GM10847 (cell line): ENCODE measurements around the gene ZBED1.

Experiments used
- POLR2A ChIP-seq: IDR thresholded peaks from 2 replicates; pipeline ENCODE4 v1.6.1; 2011; ENCODE audit not compliant: insufficient read length; ENCODE audit errors: extremely low read depth

ZBED1 gene

GRCh38 chrX:2464677-2465166, 36.1 kb downstream of the ZBED1 start:
- TF ChIP-seq POLR2A: no peak

- TF ChIP-seq POLR2A: no peak
Observed at GRCh38 chrX:2463973-2464676, 36.7 kb downstream of the ZBED1 start.

DNA sequence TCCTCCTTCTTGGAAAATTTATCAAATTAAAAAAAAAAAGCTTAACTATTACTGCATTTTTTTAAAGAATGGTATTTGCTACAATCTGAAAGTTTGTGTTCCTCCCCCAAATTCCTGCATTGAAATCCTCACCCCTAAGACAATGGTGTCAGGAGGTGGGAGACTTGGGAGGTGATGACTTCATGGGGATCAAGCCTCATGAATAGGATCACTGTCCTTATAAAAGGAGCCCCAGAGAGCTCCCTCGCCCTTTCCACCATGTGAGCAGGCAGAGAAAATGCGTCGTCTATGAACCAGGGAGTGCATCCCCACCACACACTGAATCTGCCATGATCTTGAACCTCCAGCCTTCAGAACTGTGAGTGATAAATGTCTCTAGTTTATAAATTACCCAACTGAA, 38.0 kb downstream of the ZBED1 start:
- TF ChIP-seq POLR2A: no peak

GRCh38 chrX:2462074-2462473, 38.7 kb downstream of the ZBED1 start:
- no peak for TF ChIP-seq POLR2A

DNA sequence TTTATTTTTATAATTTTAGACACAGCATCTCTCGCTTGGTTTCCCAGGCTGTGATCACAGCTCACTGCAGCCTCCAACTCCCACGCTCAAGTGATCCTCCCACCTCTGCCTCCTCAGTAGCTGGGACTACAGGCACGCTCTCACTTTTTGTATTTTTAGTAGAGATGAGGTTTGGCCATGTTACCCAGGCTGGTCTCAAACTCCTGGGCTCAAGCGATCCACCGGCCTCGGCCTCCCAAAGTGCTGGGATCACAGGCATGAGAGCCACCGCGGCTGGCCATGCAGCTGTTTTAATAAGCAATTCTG, 39.1 kb downstream of the ZBED1 start:
- TF ChIP-seq POLR2A: no peak

DNA sequence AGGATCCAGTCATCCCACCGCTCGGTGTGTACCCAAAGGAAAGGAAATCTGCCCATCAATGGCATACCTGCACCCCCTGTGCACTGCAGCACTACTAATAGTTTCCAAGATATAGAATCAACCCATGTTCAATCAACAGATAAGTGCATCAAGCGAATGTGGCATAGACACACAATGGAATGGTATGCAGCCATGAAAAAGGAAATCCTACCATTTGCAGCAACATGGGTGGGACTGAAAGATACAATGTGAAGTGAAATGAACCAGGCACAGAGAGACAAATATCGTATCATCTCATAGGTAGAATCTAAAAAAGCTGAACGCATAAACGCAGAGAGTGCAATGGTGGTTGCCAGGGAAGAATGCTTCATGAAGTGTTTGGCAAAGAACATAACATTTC, 42.5 kb downstream of the ZBED1 start:
- no peak for TF ChIP-seq POLR2A

DNA sequence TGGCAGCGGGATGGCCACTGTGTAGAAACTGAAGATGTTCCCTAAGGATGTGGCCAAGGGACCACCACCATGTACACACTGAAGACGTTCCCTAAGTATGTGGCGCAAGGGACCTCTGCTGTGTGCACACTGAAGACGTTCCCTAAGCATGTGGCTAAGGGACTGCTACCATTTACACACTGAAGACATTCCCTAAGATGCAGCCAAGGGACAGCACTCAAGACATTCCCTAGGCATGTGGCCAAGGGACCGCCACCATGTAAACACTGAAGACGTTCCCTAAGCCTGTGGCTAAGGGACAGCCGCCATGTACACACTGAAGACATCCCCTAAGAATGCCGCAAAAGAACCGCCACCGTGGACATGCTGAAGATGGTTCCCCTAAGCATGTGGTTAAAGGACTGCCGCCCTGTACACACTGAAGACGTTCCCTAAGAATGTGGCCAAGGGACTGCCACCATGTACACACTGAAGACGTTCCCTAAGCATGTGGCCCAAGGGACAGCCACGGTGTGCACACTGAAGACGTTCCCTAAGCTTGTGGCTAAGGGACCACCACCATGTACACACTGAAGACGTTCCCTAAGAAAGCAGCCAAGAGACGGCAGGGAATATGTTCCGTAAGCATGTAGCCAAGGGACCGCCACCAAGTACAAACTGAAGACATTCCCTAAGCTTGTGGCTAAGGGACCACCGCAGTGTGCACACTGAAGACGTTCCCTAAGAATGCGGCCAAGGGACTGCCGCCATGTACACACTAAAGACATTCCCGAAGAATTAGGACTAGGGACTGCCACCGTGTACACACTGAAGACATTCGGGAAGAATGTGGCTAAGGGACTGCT, 43.3 kb downstream of the ZBED1 start:
- no peak for TF ChIP-seq POLR2A

DNA sequence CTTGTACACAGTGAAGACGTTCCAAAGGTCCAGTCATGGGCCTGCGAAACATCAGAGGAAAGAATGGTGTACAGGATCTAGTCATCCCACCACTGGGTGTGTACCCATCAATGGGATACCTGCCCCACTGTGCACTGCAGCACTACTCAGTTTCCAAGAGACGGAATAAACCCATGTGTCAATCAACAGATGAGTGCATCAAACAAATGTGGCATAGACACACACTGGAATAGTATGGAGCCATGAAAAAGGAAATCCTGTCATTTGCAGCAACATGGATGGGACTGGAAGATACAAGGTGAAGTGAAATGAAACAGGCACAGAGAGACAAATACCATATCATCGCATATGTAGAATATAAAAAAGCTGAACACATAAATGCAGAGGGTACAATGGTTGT, 48.0 kb downstream of the ZBED1 start:
- TF ChIP-seq POLR2A: no peak

DNA sequence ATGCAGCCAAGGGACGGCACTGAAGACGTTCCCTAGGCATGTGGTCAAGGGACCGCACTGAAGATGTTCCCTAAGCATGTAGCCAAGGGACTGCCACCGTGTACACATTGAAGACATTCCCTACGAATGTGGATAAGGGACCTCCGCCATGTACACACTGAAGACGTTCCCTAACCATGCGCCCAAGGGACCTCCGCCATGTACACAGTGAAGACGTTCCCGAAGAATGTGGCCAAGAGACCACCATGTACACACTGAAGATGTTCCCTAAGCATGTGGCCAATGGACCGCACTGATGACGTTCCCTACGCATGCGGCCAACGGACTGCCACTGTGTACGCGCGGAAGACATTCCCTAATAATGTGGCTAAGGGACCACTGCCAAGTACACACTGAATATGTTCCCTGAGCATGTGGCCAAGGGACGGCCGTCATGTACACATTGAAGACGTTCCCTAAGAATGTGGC, 48.4 kb downstream of the ZBED1 start:
- TF ChIP-seq POLR2A: no peak

- no peak for TF ChIP-seq POLR2A
Observed at GRCh38 chrX:2451501-2452316, 49.1 kb downstream of the ZBED1 start.

DNA sequence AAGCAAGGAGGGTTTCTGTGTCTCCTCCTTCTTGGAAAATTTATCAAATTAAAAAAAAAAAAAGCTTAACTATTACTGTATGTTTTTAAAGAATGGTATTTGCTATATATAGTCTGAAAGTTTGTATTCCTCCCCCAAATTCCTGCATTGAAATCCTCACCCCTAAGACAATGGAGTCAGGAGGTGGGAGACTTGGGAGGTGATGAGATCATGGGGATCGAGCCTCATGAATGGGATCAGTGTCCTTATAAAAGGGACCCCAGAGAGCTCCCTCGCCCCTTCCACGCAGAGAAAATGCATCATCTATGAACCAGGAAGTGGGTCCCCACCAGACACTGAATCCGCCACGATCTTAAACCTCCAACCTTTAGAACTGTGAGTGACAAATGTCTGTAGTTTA, 50.1 kb downstream of the ZBED1 start:
- no peak for TF ChIP-seq POLR2A

- no peak for TF ChIP-seq POLR2A
Observed at GRCh38 chrX:2449135-2449886, 51.5 kb downstream of the ZBED1 start.

- TF ChIP-seq POLR2A: no peak
Observed at GRCh38 chrX:2447484-2447883, 53.3 kb downstream of the ZBED1 start.

GRCh38 chrX:2446815-2447214, 54.0 kb downstream of the ZBED1 start:
- no peak for TF ChIP-seq POLR2A
